ENCODE results near the gene DTNB.
A peak's percentile ranks its signal among the peaks of the same experiment; 100 is the strongest.

The DTNB gene

GRCh38 chr2:25411753-25412152 is 261.6 kb downstream of the DTNB start:
- DNase-seq, result no peak

DNA sequence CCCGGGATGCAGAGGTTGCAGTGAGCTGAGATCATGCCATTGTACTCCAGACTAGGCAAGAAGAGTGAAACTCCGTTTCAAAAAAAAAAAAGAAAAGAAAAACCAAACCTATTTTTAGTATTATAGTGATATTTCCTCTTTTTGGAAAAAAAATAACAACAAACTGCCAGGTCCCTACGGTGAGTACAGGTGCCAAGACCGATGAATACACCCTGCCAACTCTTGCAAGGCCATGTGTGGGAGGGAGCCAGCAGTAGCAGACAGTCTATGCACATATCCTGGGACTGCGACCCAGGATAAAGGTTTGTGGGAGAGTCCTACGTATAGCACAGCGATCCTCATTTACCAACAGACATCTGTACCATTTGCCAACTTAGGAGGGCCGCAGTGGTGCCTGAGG is 262.1 kb downstream of the DTNB start:
- no peak for DNase-seq

DNA sequence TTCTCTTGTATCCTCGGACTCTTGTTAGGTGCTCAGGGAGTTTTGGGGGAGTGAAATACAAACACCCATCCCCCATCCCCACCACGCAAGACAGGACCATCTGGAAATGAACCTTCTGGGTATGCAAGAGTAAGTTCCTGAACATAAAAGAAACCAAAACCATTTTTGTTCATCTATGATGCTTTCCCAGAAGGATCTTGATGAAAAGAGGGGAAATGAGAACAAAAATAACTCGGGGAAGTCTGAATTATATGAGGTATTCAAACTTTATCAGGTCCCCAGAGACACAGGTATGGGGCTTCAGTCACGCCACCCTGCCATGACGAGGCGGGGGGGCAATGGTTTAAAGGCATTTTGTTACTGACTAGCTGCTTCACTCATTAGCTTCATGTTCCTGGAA is 263.0 kb downstream of the DTNB start:
- no peak for DNase-seq

GRCh38 chr2:25409468-25409867 is 263.9 kb downstream of the DTNB start:
- DNase-seq, result no peak

- no peak for DNase-seq
These were observed 264.3 kb downstream of the DTNB start for GRCh38 chr2:25409044-25409443.

- DNase-seq, result no peak
These were observed 267.6 kb downstream of the DTNB start for GRCh38 chr2:25405611-25406295.

DNA sequence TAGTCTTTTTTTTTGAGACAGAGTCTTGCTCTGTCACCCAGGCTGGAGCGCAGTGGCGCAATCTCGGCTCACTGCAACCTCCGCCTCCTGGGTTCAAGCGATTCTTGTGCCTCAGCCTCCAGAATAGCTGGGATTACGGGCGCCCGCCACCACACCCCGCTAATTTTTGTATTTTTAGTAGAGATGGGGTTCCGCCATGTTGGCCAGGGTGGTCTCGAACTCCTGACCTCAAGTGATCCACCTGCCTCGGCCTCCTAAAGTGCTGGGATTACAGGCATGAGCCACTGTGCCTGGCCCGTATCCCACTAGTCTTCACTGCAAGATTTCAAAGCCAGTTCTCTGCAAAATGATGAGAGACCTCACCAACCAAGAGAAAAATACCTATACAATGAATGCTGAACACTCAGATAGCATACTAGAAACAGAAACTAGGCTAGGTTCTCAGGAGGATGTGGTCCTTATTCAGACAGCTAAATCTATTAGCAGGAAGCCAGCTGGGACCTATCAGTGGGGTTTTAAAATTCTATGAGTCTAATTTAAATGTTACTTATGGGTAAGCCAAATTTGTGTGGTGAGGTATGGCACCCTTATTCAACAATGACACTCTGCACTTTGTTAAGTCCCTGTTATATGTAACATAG is 270.1 kb downstream of the DTNB start:
- peak; percentile 1 for DNase-seq

DNA sequence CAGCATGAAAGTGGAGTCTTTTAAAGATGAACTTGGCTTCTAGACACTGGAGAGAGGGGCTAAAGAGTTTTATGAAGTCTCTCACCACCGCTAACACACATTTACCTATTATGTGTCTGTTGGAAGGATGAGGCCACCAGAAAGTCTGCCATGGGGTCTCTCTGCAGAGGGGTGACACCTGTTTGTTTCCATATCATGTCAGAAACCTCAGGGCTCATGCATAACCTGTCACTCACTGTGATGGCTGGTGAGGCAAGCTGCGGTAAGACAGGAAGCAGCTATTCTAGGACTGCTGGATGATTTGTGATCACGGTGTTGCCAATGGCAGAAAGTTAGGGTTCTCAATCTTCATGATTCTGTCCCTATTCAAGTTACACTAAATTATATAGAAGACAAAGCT is 270.9 kb downstream of the DTNB start:
- DNase-seq, result no peak

DNA sequence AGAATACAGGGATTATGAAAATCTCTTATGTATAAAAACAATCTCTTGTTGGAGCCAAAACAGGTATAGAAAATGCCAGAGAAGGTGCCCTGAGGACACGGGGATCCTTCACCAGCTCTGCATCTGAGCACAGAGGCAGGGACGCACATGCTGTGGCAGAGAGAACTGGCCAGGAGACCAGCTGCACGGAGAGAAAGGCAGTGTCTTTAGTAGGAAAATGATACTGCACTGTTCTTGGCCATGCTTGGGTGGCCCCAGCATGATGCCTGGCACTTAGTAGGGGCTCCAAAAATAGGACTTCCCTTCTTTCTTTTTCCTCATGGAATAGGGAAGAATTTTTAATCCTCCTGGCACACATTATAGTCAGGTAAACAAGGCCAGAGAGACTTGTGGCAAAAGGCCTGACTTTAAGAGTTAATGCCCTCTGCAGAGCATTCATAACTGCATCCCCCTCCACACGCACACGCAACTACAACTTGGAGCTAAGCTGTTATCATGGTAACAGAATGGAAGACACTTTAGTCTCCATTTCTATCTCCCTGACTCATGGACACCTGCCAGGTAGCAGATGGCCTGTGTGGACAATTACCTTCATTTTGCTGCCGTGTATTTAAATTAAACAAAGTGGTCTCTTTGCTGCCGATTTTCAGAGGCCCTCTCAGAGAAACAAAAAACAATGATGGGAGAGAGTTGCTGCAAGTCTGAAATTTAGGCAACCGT is 271.9 kb downstream of the DTNB start:
- DNase-seq, result no peak

GRCh38 chr2:25400576-25401216 is 272.7 kb downstream of the DTNB start:
- DNase-seq, result no peak

DNA sequence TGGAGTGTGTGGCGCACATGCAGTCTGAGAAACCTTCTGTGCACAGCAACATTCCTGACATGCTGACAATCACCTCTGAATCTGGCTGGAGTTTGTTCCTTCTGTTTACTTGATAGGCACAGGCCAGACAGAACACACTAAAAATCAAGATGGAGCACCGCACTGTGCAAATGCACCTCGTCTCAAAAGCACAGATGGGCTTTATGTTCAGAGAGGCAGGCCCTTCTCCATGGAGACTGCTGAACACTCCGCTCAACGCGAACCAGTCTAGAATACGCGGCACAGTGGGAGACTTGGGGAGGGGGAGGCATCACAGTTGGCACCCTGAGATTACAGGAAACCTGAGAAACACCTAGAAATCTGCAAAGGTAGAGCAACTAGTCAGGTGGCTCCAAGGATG is 273.2 kb downstream of the DTNB start:
- DNase-seq, result no peak

DNA sequence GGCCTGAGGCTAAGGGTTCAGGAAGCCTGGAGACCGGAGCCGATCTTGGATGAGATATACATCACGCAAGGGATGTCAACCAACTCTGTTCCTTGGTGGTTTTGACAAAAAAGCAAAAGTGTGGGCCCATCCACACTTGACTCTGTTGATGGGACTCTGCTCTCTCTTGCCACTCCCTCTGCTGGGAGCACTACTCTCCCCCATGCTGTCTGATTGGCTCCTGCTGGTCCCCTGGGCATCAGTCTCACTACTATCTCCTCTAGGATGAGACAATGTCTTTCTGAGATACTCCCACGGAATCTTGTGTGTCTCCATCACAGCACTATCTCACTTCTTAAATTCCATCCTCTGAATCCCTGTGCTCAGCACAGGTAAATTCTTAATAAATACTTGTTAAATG is 274.8 kb downstream of the DTNB start:
- DNase-seq, result no peak

DNA sequence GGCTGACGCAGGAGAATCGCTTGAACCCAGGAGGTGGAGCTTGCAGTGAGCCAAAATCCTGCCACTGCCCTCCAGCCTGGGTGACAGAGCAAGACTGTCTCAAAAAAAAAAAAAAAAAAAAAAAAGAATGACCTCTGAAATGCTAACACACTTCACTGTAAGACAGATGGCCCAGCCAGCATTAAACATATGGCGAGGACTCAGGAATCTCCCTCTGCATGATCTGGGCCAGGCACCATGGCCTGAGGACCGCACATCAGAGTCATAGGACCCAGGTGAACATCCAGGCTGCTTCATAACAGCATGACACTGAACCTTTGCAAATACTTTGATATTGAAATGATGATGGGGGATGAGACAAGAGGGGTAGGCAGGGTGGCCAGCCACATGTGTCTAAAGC is 275.6 kb downstream of the DTNB start:
- DNase-seq, result no peak

- DNase-seq, result no peak
These were observed 284.2 kb downstream of the DTNB start for GRCh38 chr2:25389161-25389560.

- no peak for DNase-seq
These were observed 284.9 kb downstream of the DTNB start for GRCh38 chr2:25388491-25388890.

- DNase-seq, result no peak
These were observed 285.4 kb downstream of the DTNB start for GRCh38 chr2:25387876-25388449.

GRCh38 chr2:25386971-25387875 is 286.2 kb downstream of the DTNB start:
- no peak for DNase-seq

- DNase-seq, result no peak
These were observed 287.5 kb downstream of the DTNB start for GRCh38 chr2:25385910-25386309.

GRCh38 chr2:25383806-25384205 is 289.6 kb downstream of the DTNB start:
- DNase-seq, result no peak

GRCh38 chr2:25381502-25381901 is 291.9 kb downstream of the DTNB start:
- no peak for DNase-seq

DNA sequence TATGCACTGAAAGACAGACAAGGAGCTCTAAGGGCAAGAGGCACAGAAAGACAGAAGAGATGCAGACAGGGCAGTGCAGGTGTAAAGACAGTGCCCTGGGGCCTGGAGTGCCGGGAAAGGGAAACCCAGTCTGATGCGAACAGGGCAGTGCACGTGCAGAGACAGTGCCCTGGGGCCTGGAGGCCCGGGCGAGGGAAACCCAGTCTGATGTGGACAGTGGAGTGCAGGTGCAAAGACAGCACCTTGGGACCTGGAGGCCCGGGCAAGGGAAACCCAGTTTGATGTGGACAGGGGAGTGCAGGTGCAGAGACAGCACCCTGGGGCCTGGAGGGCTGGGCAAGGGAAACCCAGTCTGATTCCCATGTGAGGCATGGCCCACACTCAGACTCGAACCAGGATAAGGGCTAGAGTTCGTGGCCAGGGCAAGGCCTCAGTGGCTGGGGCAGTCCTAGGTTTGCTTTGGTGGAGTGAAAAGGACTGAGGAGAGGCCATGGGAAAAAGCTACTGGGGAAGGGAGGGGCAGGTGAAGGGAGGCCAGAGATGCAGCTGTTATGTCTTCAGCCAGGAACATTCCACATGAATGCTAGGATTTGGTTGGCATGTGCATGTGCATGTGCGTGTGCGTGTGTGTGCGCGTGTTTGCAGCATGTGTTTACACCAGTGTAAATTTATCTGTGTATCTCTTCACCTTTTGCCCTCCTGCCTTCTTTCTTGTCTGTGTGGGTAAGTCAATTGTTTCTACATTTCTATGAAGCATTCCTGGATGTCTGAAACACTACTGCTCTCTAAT is 292.6 kb downstream of the DTNB start:
- DNase-seq, result no peak

All from CD4-positive, alpha-beta T cell treated with Interleukin-4 for 4 hours (primary cell).